Subcutaneous abdominal adipose tissue (tissue), 5 donors: Measurements from ENCODE around the gene ARHGEF6.
"Not testable (repeated sequence)": the region's sequence is repeated elsewhere in the genome, so short reads cannot be mapped to it uniquely, and the experiment has no call there.

Source experiments
- H3K27ac ChIP-seq: one replicate; pipeline ENCODE4 v1.7.0; 2013; ENCODE audit warnings: low read depth, mild to moderate bottlenecking, inconsistent platforms, low read length, moderate library complexity
- H3K27me3 ChIP-seq, 5 donors: one replicate each; pipeline ENCODE4 v1.7.0; 2013; ENCODE audit warnings: low read length in 5 of 5, inconsistent platforms in 1 of 5; ENCODE audit not compliant: control insufficient read depth in 5 of 5, insufficient read depth in 4 of 5
- H3K36me3 ChIP-seq, 5 donors: one replicate each; pipeline ENCODE4 v1.7.0; 2013; ENCODE audit warnings: low read length in 5 of 5; ENCODE audit not compliant: control insufficient read depth in 5 of 5, insufficient read depth in 5 of 5
- H3K4me1 ChIP-seq, 5 donors: one replicate each; pipeline ENCODE4 v1.7.0; 2013; ENCODE audit warnings: low read length in 5 of 5, mild to moderate bottlenecking in 3 of 5, moderate library complexity in 1 of 5; ENCODE audit not compliant: control insufficient read depth in 5 of 5, insufficient read depth in 5 of 5
- H3K4me3 ChIP-seq, 5 donors: one replicate each; pipeline ENCODE4 v1.7.0; 2013; ENCODE audit warnings: low read length in 5 of 5, low read depth in 1 of 5
- H3K9ac ChIP-seq, 5 donors: one replicate each; pipeline ENCODE4 v1.7.0; 2013; ENCODE audit warnings: low read length in 5 of 5, mild to moderate bottlenecking in 4 of 5, moderate library complexity in 3 of 5
- H3K9me3 ChIP-seq, 5 donors: one replicate each; pipeline ENCODE4 v1.7.0; 2013; ENCODE audit warnings: low read length in 5 of 5; ENCODE audit not compliant: control insufficient read depth in 5 of 5
- donor health status: healthy.
- donor health status: healthy.
- donor health status: healthy.
- donor health status: healthy.
- donor health status: healthy.

ARHGEF6 gene

GRCh38 chrX:136780763-136781162, at the start of gene ARHGEF6:
TSS of gene ARHGEF6 (minus strand) at chrX:136780932. CDS start at chrX:136780882, 50 bp downstream.
- Histone ChIP-seq H3K4me3 (peak within 1 kb of the TSS; percentile 49 to 76 (median 56)), H3K9ac (peak within 1 kb of the TSS; percentile 17 to 82 (median 56)), H3K27ac (peak within 1 kb of the TSS; percentile 86), H3K4me1 (peaks cover 1 to 38% (median 24%) of the 10 kb centered on the region in 5 donors), H3K27me3 (peaks cover 0 to 5% (median 0%) of the 10 kb centered on the region in 5 donors), H3K36me3 (no peaks in the 10 kb centered on the region), H3K9me3 (no peaks in the 10 kb centered on the region)

- no peak overlapping the region for H3K4me3 ChIP-seq
- no peaks in the 10 kb centered on the region for H3K36me3 ChIP-seq
- H3K4me1 ChIP-seq: peaks cover 0 to 12% (median 4%) of the 10 kb centered on the region in 5 donors
- no peaks in the 10 kb centered on the region for H3K27me3 ChIP-seq
- no peak overlapping the region for H3K9ac ChIP-seq
- no peak overlapping the region for H3K27ac ChIP-seq
- H3K9me3 ChIP-seq: no peaks in the 10 kb centered on the region
Observed at GRCh38 chrX:136829413-136829812, 48.7 kb upstream of the ARHGEF6 start.

- Histone ChIP-seq H3K36me3 (no peaks in the 10 kb centered on the region), H3K4me1 (peaks cover 0 to 12% (median 4%) of the 10 kb centered on the region in 5 donors), H3K27me3 (no peaks in the 10 kb centered on the region), H3K9me3 (no peaks in the 10 kb centered on the region), H3K27ac (no peak overlapping the region), H3K4me3 (no peak overlapping the region), H3K9ac (no peak overlapping the region)
Observed at GRCh38 chrX:136828830-136829229, 48.1 kb upstream of the ARHGEF6 start.

GRCh38 chrX:136827026-136827425, 46.3 kb upstream of the ARHGEF6 start:
- no peak overlapping the region for H3K4me3 ChIP-seq
- H3K9ac ChIP-seq: no peak overlapping the region
- peaks cover 0 to 12% (median 4%) of the 10 kb centered on the region in 5 donors for H3K4me1 ChIP-seq
- no peaks in the 10 kb centered on the region for H3K9me3 ChIP-seq
- H3K27ac ChIP-seq: no peak overlapping the region
- no peaks in the 10 kb centered on the region for H3K36me3 ChIP-seq
- H3K27me3 ChIP-seq: no peaks in the 10 kb centered on the region

GRCh38 chrX:136825771-136826170, 45.0 kb upstream of the ARHGEF6 start:
- Histone ChIP-seq H3K4me1 (peaks cover 0 to 12% (median 4%) of the 10 kb centered on the region in 5 donors), H3K9ac (no peak overlapping the region), H3K4me3 (no peak overlapping the region), H3K27me3 (no peaks in the 10 kb centered on the region), H3K27ac (no peak overlapping the region), H3K36me3 (peaks cover 0 to under 1% (median 0%) of the 10 kb centered on the region in 5 donors), H3K9me3 (no peaks in the 10 kb centered on the region)

- Histone ChIP-seq H3K4me3 (no peak overlapping the region), H3K27me3 (no peaks in the 10 kb centered on the region), H3K9me3 (no peaks in the 10 kb centered on the region), H3K9ac (no peak overlapping the region), H3K36me3 (peaks cover 0 to 9% (median 2%) of the 10 kb centered on the region in 5 donors), H3K4me1 (peaks cover 0 to 4% (median 0%) of the 10 kb centered on the region in 5 donors), H3K27ac (no peak overlapping the region)
Observed at GRCh38 chrX:136823175-136823574, 42.4 kb upstream of the ARHGEF6 start.

- no peaks in the 10 kb centered on the region for H3K4me1 ChIP-seq
- H3K27me3 ChIP-seq: no peaks in the 10 kb centered on the region
- H3K36me3 ChIP-seq: peaks cover 0 to 9% (median 2%) of the 10 kb centered on the region in 5 donors
- no peak overlapping the region for H3K27ac ChIP-seq
- H3K9ac ChIP-seq: no peak overlapping the region
- no peaks in the 10 kb centered on the region for H3K9me3 ChIP-seq
- no peak overlapping the region for H3K4me3 ChIP-seq
Observed at GRCh38 chrX:136822337-136823095, 41.8 kb upstream of the ARHGEF6 start.

GRCh38 chrX:136819756-136820155, 39.0 kb upstream of the ARHGEF6 start:
- not testable (repeated sequence) for H3K9me3 ChIP-seq, H3K27ac ChIP-seq, H3K36me3 ChIP-seq, H3K9ac ChIP-seq, H3K4me1 ChIP-seq, H3K27me3 ChIP-seq, H3K4me3 ChIP-seq

GRCh38 chrX:136819031-136819703, 38.4 kb upstream of the ARHGEF6 start:
- Histone ChIP-seq H3K27me3 (no peaks in the 10 kb centered on the region), H3K9ac (no peak overlapping the region), H3K4me1 (no peaks in the 10 kb centered on the region), H3K4me3 (no peak overlapping the region), H3K9me3 (no peaks in the 10 kb centered on the region), H3K27ac (no peak overlapping the region), H3K36me3 (peaks cover 0 to 9% (median 2%) of the 10 kb centered on the region in 5 donors)

- Histone ChIP-seq H3K4me1 (peaks cover 0 to under 1% (median 0%) of the 10 kb centered on the region in 5 donors), H3K27ac (no peak overlapping the region), H3K9ac (no peak overlapping the region), H3K9me3 (no peaks in the 10 kb centered on the region), H3K4me3 (no peak overlapping the region), H3K27me3 (no peaks in the 10 kb centered on the region), H3K36me3 (peaks cover 0 to 9% (median 2%) of the 10 kb centered on the region in 5 donors)
Observed at GRCh38 chrX:136816975-136817374, 36.2 kb upstream of the ARHGEF6 start.
